ENCODE data around the gene CXCL13. TPM values are rescaled to one million over a fixed set of nuclear protein-coding genes. Genes with fewer than 3 reads are reported as not detected.
A peak's percentile ranks its signal among the peaks of the same experiment; 100 is the strongest.

The CXCL13 gene
- total RNA-seq, 3 donors from 2014 or later: 0.34 to 0.58 TPM; not detected in 1

GRCh38 chr4:77615153-77615552 is 9.5 kb downstream of the CXCL13 start:
- ATAC-seq (no peak), DNase-seq (no peak)
- Histone ChIP-seq H3K9me3 (no peaks in the 10 kb centered on the region), H3K4me1 (ENCODE audit: low read depth) (no peaks in the 10 kb centered on the region), H3K4me3 (no peak overlapping the region), H3K36me3 (ENCODE audit: low read depth) (no peaks in the 10 kb centered on the region)
- intact Hi-C loops (cut with DNase I, micrococcal nuclease): loop anchor here in 1 of 2 donors (10.0 kb wide), 1 partner anchor 230 kb away; no protein-coding TSS in a partner anchor
- no peak for TF ChIP-seq CTCF (IDR thresholded peaks at IDR 0.05)

GRCh38 chr4:77617203-77617602 is 11.6 kb downstream of the CXCL13 start:
- Histone ChIP-seq H3K9me3 (no peaks in the 10 kb centered on the region), H3K4me3 (no peak overlapping the region), H3K36me3 (ENCODE audit: low read depth) (no peaks in the 10 kb centered on the region), H3K4me1 (ENCODE audit: low read depth) (no peaks in the 10 kb centered on the region)
- no peak for TF ChIP-seq CTCF (IDR thresholded peaks at IDR 0.05)
- ATAC-seq (no peak), DNase-seq (no peak)
- intact Hi-C loops (cut with DNase I, micrococcal nuclease): loop anchor here in 1 of 2 donors (10.0 kb wide), 1 partner anchor 232 kb away; no protein-coding TSS in a partner anchor

- TF ChIP-seq CTCF (IDR thresholded peaks at IDR 0.05): peak; percentile 64
- ATAC-seq (peak; percentile 99), DNase-seq (peak in 2 of 3 donors; percentile 45 to 85)
- Histone ChIP-seq H3K4me1 (ENCODE audit: low read depth) (no peaks in the 10 kb centered on the region), H3K36me3 (ENCODE audit: low read depth) (no peaks in the 10 kb centered on the region), H3K4me3 (no peak overlapping the region), H3K9me3 (no peaks in the 10 kb centered on the region)
- intact Hi-C loops (cut with DNase I, micrococcal nuclease): loop anchor here in 1 of 2 donors (10.0 kb wide), 1 partner anchor 234 kb away; no protein-coding TSS in a partner anchor
These were observed 13.0 kb downstream of the CXCL13 start for GRCh38 chr4:77618383-77619241.

- H3K4me1 ChIP-seq (ENCODE audit: low read depth): no peaks in the 10 kb centered on the region
- no peak overlapping the region for H3K4me3 ChIP-seq
- intact Hi-C loops (cut with DNase I, micrococcal nuclease): loop anchor here in 1 of 2 donors (10.0 kb wide), 1 partner anchor 235 kb away; no protein-coding TSS in a partner anchor
- ATAC-seq: no peak
- H3K9me3 ChIP-seq: no peaks in the 10 kb centered on the region
- DNase-seq: no peak
- no peak for TF ChIP-seq CTCF (IDR thresholded peaks at IDR 0.05)
- H3K36me3 ChIP-seq (ENCODE audit: low read depth): no peaks in the 10 kb centered on the region
These were observed 13.8 kb downstream of the CXCL13 start for GRCh38 chr4:77619408-77619807.

- Histone ChIP-seq H3K4me3 (no peak overlapping the region), H3K4me1 (ENCODE audit: low read depth) (no peaks in the 10 kb centered on the region), H3K36me3 (ENCODE audit: low read depth) (no peaks in the 10 kb centered on the region), H3K9me3 (no peaks in the 10 kb centered on the region)
- no peak for DNase-seq
- TF ChIP-seq CTCF (IDR thresholded peaks at IDR 0.05): no peak
- intact Hi-C loops (cut with DNase I, micrococcal nuclease): no loop called here
- ATAC-seq: no peak
These were observed 15.6 kb downstream of the CXCL13 start for GRCh38 chr4:77621254-77621653.

Data from mucosa of descending colon (tissue), 3 donors.